Gastrocnemius medialis (tissue), 4 donors: ENCODE measurements around the gene CD300C. TPM values are rescaled to one million over a fixed set of nuclear protein-coding genes. Genes with fewer than 3 reads are reported as not detected.
A peak's percentile ranks its signal among the peaks of the same experiment; 100 is the strongest.

Source experiments
- ATAC-seq, 2 donors: fragments of 150-250 bp; one replicate each; pipeline ENCODE4 v1.9.1; 2016
- DNase-seq, 2 donors: peaks; one replicate each; pipeline ENCODE4 v3.0.0-alpha.2; 2019
- H3K27ac ChIP-seq, 4 donors: fragments of 200-600 bp; sonication (generic); 1 replicate in 1 of 4; 2 replicates in 3 of 4; pipeline ENCODE4 v1.5.1; 2016 to 2018; ENCODE audit warnings: mild to moderate bottlenecking in 2 of 4, moderate library complexity in 1 of 4
- H3K27me3 ChIP-seq, 3 donors: fragments of 200-600 bp; sonication (generic) in 2 of 3; 1 replicate in 1 of 3; 2 replicates in 2 of 3; pipeline versions ENCODE4 v1.5.1 to v1.6.0; 2016 to 2019; ENCODE audit warnings: mild to moderate bottlenecking in 1 of 3, moderate library complexity in 1 of 3
- H3K36me3 ChIP-seq, 2 donors: fragments of 200-600 bp; sonication (generic) in 1 of 2; one replicate each; pipeline ENCODE4 v1.5.1; 2017 to 2018
- H3K4me1 ChIP-seq, 2 donors: fragments of 200-600 bp; sonication (generic) in 1 of 2; one replicate each; pipeline ENCODE4 v1.5.1; 2016 to 2017; ENCODE audit warnings: mild to moderate bottlenecking in 2 of 2
- H3K4me3 ChIP-seq, 4 donors: fragments of 200-600 bp; sonication (generic) in 3 of 4; 1 replicate in 1 of 4; 2 replicates in 3 of 4; pipeline ENCODE4 v1.5.1; 2016 to 2019; ENCODE audit warnings: mild to moderate bottlenecking in 2 of 4
- H3K9me3 ChIP-seq, 3 donors: fragments of 200-600 bp; sonication (generic) in 2 of 3; 1 replicate in 1 of 3; 2 replicates in 2 of 3; pipeline ENCODE4 v1.5.1; 2016 to 2019
- POLR2A ChIP-seq, 2 donors: fragments of 450-650 bp; IDR thresholded peaks; one replicate each; pipeline ENCODE4 v1.6.1; 2017; ENCODE audit warnings: antibody characterized with exemption in 2 of 2, mild to moderate bottlenecking in 2 of 2, moderate library complexity in 2 of 2
- in situ Hi-C, 4 donors: fragments of 200-750 bp; cut with MboI; loops; one replicate each; pipeline versions ENCODE4 v1.15.0 to v1.8.0; 2017; ENCODE audit warnings: low sequenced_read_pairs in 4 of 4
- intact Hi-C: fragments of 100-400 bp; cut with DNase I; formaldehyde crosslinking; loops from one replicate; pipeline ENCODE4 v1.15.1; 2023; ENCODE audit warnings: low total_unique reads
- total RNA-seq, 4 donors: library from RNA; depleted of rRNA; stranded (reverse); fragments of >200 nt; gene quantifications; one replicate each; pipeline versions ENCODE4 v1.1.0 to v1.2.3, GENCODE V29; 2016
- TF ChIP-seq, protein P1 (sequence below), 5 experiments: fragments of 450-650 bp in 3 of 5; fragments of 200-600 bp in 2 of 5; sonication (generic) in 2 of 5; IDR thresholded peaks in 4 of 5; conservative IDR thresholded peaks in 1 of 5; 1 replicate in 4 of 5; 2 replicates in 1 of 5; pipeline ENCODE4 v1.5.1; 2016 to 2019; ENCODE audit warnings: antibody characterized with exemption in 5 of 5, mild to moderate bottlenecking in 3 of 5, moderate library complexity in 3 of 5

Gene CD300C
- total RNA-seq, 4 donors from 2014 or later: 0.16 TPM; not detected in 3

DNA sequence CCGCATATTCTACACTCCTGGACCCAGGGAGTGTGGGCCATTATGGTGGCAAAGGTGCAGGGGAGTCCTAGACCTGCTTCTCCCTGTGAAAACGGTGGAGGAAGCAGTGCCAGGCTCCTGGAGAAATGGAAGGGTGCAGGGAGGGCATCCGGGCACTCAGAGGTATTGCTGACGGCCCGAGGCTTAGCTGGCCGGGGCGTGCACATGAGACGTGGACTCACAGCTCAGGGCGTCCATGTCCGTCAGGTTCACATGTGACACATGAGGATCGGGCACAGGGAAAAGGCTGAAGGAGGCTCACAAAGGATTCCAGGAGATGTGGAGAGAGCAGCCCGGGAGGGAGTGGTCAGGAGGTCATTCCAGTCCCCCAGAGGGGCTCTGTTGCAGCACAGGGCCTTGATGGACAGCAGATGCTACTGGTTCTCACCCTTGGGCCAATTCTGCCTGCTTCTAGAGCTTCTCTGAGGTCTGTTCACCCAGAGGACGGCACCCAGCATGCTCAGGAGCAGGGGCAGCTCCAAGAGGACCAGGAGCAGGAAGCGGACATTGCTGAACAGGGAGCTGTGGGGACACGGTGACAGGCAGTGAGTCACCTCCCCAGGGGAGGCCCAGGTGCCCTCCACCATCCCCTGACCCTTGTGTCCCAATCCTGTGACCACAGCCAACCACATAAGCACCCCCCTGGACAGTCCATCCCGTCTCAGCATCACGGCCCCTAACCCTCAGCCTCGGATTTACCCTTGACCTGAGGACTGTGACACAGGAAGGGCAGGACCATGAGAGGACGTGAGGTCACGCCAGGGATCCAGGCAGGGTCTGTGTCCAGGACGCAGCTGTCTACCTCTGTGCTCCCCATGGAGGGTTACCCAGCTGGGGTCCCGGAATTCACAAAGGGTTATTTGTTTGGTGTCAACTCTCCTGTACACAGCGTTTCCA lies 4.5 kb downstream of the CD300C start:
- H3K36me3 ChIP-seq: no peaks in the 10 kb centered on the region
- TF ChIP-seq, protein P1, sequence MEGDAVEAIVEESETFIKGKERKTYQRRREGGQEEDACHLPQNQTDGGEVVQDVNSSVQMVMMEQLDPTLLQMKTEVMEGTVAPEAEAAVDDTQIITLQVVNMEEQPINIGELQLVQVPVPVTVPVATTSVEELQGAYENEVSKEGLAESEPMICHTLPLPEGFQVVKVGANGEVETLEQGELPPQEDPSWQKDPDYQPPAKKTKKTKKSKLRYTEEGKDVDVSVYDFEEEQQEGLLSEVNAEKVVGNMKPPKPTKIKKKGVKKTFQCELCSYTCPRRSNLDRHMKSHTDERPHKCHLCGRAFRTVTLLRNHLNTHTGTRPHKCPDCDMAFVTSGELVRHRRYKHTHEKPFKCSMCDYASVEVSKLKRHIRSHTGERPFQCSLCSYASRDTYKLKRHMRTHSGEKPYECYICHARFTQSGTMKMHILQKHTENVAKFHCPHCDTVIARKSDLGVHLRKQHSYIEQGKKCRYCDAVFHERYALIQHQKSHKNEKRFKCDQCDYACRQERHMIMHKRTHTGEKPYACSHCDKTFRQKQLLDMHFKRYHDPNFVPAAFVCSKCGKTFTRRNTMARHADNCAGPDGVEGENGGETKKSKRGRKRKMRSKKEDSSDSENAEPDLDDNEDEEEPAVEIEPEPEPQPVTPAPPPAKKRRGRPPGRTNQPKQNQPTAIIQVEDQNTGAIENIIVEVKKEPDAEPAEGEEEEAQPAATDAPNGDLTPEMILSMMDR (IDR thresholded peaks at IDR 0.05 in 4 of 5, conservative IDR thresholded peaks at IDR 0.05 in 1 of 5): no peak
- TF ChIP-seq POLR2A (IDR thresholded peaks at IDR 0.05): no peak
- H3K27ac ChIP-seq: no peak overlapping the region
- intact Hi-C loops (no loop called here), in situ Hi-C loops (no loop called here)
- ATAC-seq (no peak), DNase-seq (no peak)
- H3K9me3 ChIP-seq: no peaks in the 10 kb centered on the region
- no peaks in the 10 kb centered on the region for H3K4me1 ChIP-seq
- H3K27me3 ChIP-seq: peaks cover 0 to 3% (median 0%) of the 10 kb centered on the region in 3 donors
- no peak overlapping the region for H3K4me3 ChIP-seq

DNA sequence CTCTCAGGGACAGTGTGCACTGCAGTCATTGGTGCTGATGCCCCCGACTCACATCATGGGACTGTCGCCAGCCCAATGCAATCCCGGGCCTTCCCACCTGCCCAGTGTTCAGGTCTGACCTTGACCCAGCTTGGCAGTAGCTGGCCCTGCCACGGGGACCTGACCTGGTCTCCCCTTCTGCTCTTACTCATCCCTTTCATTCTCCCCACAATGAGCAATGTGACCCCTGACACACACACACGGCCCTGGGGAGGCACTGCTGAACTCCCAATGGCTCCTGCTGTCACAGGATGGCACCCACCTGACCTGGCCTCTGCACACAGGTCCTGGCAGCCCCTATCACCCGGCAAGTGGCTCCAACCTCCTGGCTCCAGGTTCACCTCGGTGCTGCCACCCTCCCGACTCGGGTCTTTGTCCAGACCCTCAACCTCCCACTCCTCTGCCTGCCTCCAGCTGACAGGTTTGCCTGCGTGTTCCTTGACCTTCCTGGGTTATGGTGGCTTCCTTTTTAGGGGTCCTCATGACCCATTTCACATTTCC lies 6.6 kb downstream of the CD300C start:
- no peak for TF ChIP-seq POLR2A (IDR thresholded peaks at IDR 0.05)
- in situ Hi-C loops: no loop called here

DNA sequence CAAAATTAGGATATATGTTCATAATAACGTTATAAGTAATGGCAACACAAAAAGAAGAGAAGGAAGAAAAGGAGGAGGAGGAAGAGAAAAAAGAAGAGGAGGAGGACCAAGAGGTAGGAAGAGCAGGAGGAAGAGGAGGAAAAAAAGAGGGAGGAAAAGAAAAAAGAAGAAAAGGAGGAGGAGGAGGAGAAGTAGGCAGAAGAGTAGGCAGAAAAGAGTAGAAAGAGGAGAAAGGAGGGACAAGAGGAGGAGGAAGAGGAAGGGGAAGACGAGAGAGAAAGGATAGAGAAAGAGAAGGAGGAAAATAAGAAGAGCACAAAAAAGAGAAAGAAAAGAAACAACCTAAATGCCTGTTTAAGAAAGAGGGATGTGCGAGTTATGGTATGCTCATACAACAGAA lies 9.0 kb downstream of the CD300C start:
- ATAC-seq (no peak), DNase-seq (no peak)
- Histone ChIP-seq H3K27ac (no peak overlapping the region), H3K4me1 (no peaks in the 10 kb centered on the region), H3K27me3 (peaks cover 0 to 3% (median 0%) of the 10 kb centered on the region in 3 donors), H3K9me3 (peaks cover 0 to 3% (median 0%) of the 10 kb centered on the region in 3 donors), H3K36me3 (no peaks in the 10 kb centered on the region), H3K4me3 (no peak overlapping the region)
- intact Hi-C loops: no loop called here
- TF ChIP-seq POLR2A (IDR thresholded peaks at IDR 0.05): no peak
- TF ChIP-seq, protein P1 (IDR thresholded peaks at IDR 0.05 in 4 of 5, conservative IDR thresholded peaks at IDR 0.05 in 1 of 5): no peak
- in situ Hi-C loops: no loop called here

More for the DNA sequence above, 6.6 kb downstream of the CD300C start:
- DNase-seq (no peak), ATAC-seq (no peak)
- intact Hi-C loops: no loop called here
- peaks cover 0 to 3% (median 0%) of the 10 kb centered on the region in 3 donors for H3K9me3 ChIP-seq
- H3K27me3 ChIP-seq: peaks cover 0 to 3% (median 0%) of the 10 kb centered on the region in 3 donors
- H3K36me3 ChIP-seq: no peaks in the 10 kb centered on the region
- no peak overlapping the region for H3K27ac ChIP-seq
- no peaks in the 10 kb centered on the region for H3K4me1 ChIP-seq
- no peak overlapping the region for H3K4me3 ChIP-seq

DNA sequence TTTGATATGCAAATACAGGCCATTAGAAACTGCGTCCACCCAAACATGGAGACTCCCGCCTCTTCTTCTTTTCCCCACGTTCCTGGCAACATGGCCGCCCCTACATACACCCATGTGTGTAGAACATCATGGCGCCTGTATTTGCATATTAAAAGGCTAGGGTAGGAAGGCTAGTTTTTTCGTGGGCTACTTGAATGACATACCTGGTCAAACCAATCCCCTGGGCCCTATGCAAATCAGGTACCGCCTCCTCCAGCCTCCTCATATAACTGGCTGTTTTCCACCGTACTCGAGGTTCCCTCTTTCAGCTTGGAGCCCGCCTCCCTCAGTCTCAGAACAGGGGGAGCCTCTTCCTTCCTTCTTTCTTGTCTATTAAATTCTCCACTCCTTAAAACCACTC lies 13.8 kb downstream of the CD300C start:
- in situ Hi-C loops: no loop called here
- TF ChIP-seq, protein P1 (IDR thresholded peaks at IDR 0.05 in 4 of 5, conservative IDR thresholded peaks at IDR 0.05 in 1 of 5): no peak
- TF ChIP-seq POLR2A (IDR thresholded peaks at IDR 0.05): peak; percentile 18 to 40
- Histone ChIP-seq H3K27me3 (peaks cover 0 to 3% (median 0%) of the 10 kb centered on the region in 3 donors), H3K4me1 (no peaks in the 10 kb centered on the region), H3K9me3 (peaks cover 0 to 3% (median 0%) of the 10 kb centered on the region in 3 donors), H3K27ac (no peak overlapping the region), H3K4me3 (no peak overlapping the region), H3K36me3 (no peaks in the 10 kb centered on the region)
- ATAC-seq: peak; percentile 9 to 39
- DNase-seq: peak in 1 of 2 donors; percentile 50
- intact Hi-C loops: loop anchor here (5.0 kb wide), 2 partner anchors 40 to 65 kb away; partner anchors contain the start of gene CD300A

DNA sequence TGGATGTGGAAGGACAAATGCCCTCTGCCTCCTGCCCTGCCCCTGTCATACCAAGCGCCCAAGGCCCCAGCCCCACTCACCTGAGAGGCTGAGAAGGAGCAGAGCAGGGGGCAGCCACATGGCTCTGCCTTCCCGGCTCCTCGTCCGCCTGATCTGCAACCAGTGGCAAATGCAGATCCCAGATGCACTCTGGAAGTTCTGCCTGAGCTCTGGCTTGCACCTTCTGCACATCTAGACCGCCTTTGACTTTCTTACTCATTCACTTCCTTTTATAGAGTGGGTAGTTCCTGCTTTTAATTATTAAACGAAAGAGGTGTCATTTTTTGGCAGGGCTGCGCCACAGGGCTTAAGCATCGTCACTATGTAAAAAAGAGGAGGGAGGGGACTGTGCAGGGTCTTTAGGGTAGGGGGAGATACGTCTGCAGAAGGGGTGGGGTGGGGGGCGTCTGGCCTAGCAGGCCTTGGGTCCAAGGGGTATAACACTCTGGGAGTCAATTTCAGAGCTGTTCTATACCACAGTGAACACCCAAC lies 14.6 kb downstream of the CD300C start, which contains the start of gene CD300LB:
Gene CD300LB (minus strand): TSS at position 245 of the 531 bp plus-strand sequence. CDS start 125 bp downstream, at position 120.
- Histone ChIP-seq H3K27me3 (no peaks in the 10 kb centered on the region), H3K4me3 (no peak within 1 kb of the TSS), H3K36me3 (no peaks in the 10 kb centered on the region), H3K4me1 (no peaks in the 10 kb centered on the region), H3K9me3 (peaks cover 0 to 3% (median 0%) of the 10 kb centered on the region in 3 donors), H3K27ac (no peak within 1 kb of the TSS)
- DNase-seq (no peak), ATAC-seq (no peak)
- in situ Hi-C loops: no loop called here
- intact Hi-C loops: loop anchor here (5.0 kb wide), 2 partner anchors 39 to 64 kb away; partner anchors contain the start of gene CD300A
- TF ChIP-seq POLR2A (IDR thresholded peaks at IDR 0.05): no peak
- TF ChIP-seq, protein P1 (IDR thresholded peaks at IDR 0.05 in 4 of 5, conservative IDR thresholded peaks at IDR 0.05 in 1 of 5): no peak
